HepG2 (cell line): Measurements from ENCODE around the gene RNASE11. TPM values are rescaled to one million over a fixed set of nuclear protein-coding genes. Genes with fewer than 3 reads are reported as not detected.

Experiments used
- ASH2L ChIP-seq: fragments of 300-600, 200-600 bp; sonication (generic); IDR thresholded peaks from 2 replicates; pipeline ENCODE4 v1.7.0; 2017; ENCODE audit warnings: low read depth, mild to moderate bottlenecking, moderate library complexity, mixed read lengths, low read length; ENCODE audit not compliant: insufficient read length
- FOXA1 ChIP-seq, 2 experiments: fragments of 450-650 bp in 1 of 2; sonication (generic) in 1 of 2; formaldehyde crosslinking in 1 of 2; IDR thresholded peaks; 2 replicates each; pipeline versions ENCODE4 v1.4.0 to v1.6.1; 2016 to 2020; ENCODE audit warnings: missing genetic modification reagents in 1 of 2
- HNRNPK ChIP-seq: fragments of 200-400 bp; formaldehyde crosslinking; IDR thresholded peaks from 2 replicates; pipeline ENCODE4 v1.6.1; 2018; ENCODE audit warnings: low read length, low read depth, moderate library complexity, mild to moderate bottlenecking; ENCODE audit not compliant: poor library complexity, severe bottlenecking
- RBM22 ChIP-seq: fragments of 200-400 bp; formaldehyde crosslinking; optimal IDR thresholded peaks from 2 replicates; pipeline ENCODE3; 2017; ENCODE audit warnings: mild to moderate bottlenecking, low read length, moderate library complexity
- THAP11 ChIP-seq: IDR thresholded peaks from 2 replicates; pipeline ENCODE4 v1.6.1; 2016; ENCODE audit warnings: missing biosample characterization, missing genetic modification reagents
- ZMYM3 ChIP-seq: sonication (generic); formaldehyde crosslinking; IDR thresholded peaks from 2 replicates; pipeline ENCODE4 v1.5.1; 2020; ENCODE audit warnings: mild to moderate bottlenecking, missing genetic modification reagents
- ZNF331 ChIP-seq: sonication (generic); formaldehyde crosslinking; IDR thresholded peaks from 2 replicates; pipeline ENCODE4 v1.4.0; 2020; ENCODE audit warnings: missing genetic modification reagents
- ZNF629 ChIP-seq: sonication (generic); formaldehyde crosslinking; conservative IDR thresholded peaks from 2 replicates; pipeline ENCODE4 v1.5.0; 2020; ENCODE audit warnings: missing genetic modification reagents
- ZNF766 ChIP-seq: sonication (generic); formaldehyde crosslinking; IDR thresholded peaks from 2 replicates; pipeline ENCODE4 v1.5.0; 2020; ENCODE audit warnings: missing genetic modification reagents, borderline replicate concordance
- polyA plus RNA-seq, 8 experiments: library from polyadenylated mRNA; depleted of rRNA in 3 of 8; stranded (reverse) in 7 of 8; unstranded in 1 of 8; fragments of >200 nt; fragmentation: Illumina TruSeq in 4 of 8; extraction: Trizol in 4 of 8; gene quantifications; 2 replicates each; pipeline versions ENCODE4 v1.2.1 to v1.2.3, GENCODE V29; 2011 to 2016; ENCODE audit warnings: low read depth in 4 of 8, missing spikeins in 1 of 8, mixed read lengths in 1 of 8; ENCODE audit not compliant: insufficient read depth in 1 of 8
- total RNA-seq, 5 experiments: library from RNA; depleted of rRNA; stranded (reverse); fragments of >200 nt; fragmentation: Illumina TruSeq; extraction: Trizol; gene quantifications; 2 replicates each; pipeline ENCODE4 v1.2.3, GENCODE V29; 2016; ENCODE audit warnings: low read depth in 1 of 5
- TF ChIP-seq, protein P1 (sequence below): sonication (generic); formaldehyde crosslinking; IDR thresholded peaks from 2 replicates; pipeline ENCODE4 v1.9.0; 2021; ENCODE audit warnings: missing genetic modification reagents, borderline replicate concordance
- TF ChIP-seq, protein P2 (sequence below): sonication (generic); formaldehyde crosslinking; IDR thresholded peaks from 2 replicates; pipeline ENCODE4 v1.8.0; 2022; ENCODE audit warnings: mild to moderate bottlenecking, missing genetic modification reagents; ENCODE audit not compliant: insufficient replicate concordance
- TF ChIP-seq, protein P3 (sequence below): IDR thresholded peaks from 2 replicates; pipeline ENCODE4 v1.6.1; 2016; ENCODE audit warnings: low read depth, missing genetic modification reagents, missing compliant biosample characterization
- TF ChIP-seq, protein P4 (sequence below): sonication (generic); formaldehyde crosslinking; conservative IDR thresholded peaks from 2 replicates; pipeline ENCODE4 v1.8.1; 2023; ENCODE audit warnings: missing genetic modification reagents
- TF ChIP-seq, protein P5 (sequence below): IDR thresholded peaks from 2 replicates; pipeline ENCODE4 v1.6.1; 2016

The RNASE11 gene
- total and polyA plus RNA-seq, 2 of the 13 experiments (the other 11 are each of a cell fraction or from before 2014, with no cell fraction given): not detected

DNA sequence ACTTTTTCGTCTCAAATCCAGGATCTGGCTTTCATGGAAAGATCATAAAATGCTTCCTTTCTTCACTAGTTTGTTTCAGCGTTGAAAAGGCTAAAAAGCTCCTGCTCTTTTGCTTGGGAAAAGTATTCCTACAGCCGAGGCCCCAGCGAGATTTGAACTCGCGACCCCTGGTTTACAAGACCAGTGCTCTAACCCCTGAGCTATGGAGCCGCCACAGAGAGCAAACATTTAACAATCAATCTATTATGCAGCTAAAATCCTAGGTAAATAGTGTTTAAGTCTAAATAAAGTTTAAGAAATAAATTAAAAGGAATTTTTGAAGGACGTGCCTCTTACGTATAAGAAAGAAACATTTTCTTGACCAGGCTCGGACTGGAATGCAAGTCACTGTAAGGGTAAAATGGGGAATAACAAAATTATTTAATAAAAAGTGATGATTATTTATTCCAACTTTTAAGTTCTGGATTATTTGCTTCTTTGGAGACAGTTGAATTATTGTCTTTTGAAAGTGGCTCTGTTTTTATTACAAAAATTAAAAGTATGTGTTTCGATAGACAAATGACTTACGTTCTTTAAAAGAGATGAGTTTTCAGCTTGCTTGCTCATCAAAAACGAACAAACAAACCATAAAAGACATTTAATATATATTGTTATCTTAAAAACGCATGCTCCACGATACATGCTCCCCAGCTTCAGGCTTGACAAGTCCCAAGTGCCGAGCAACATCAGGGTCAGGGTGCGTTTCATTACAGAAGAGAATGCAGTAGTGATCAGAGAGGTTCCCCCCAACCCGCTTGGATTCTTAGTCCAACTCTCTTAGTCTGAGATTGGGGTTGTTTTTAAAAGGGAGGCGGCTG, 43.5 kb upstream of the RNASE11 start (continued):
- TF ChIP-seq, protein P1, sequence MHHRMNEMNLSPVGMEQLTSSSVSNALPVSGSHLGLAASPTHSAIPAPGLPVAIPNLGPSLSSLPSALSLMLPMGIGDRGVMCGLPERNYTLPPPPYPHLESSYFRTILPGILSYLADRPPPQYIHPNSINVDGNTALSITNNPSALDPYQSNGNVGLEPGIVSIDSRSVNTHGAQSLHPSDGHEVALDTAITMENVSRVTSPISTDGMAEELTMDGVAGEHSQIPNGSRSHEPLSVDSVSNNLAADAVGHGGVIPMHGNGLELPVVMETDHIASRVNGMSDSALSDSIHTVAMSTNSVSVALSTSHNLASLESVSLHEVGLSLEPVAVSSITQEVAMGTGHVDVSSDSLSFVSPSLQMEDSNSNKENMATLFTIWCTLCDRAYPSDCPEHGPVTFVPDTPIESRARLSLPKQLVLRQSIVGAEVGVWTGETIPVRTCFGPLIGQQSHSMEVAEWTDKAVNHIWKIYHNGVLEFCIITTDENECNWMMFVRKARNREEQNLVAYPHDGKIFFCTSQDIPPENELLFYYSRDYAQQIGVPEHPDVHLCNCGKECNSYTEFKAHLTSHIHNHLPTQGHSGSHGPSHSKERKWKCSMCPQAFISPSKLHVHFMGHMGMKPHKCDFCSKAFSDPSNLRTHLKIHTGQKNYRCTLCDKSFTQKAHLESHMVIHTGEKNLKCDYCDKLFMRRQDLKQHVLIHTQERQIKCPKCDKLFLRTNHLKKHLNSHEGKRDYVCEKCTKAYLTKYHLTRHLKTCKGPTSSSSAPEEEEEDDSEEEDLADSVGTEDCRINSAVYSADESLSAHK (CRISPR knock-in tag): no peak
- TF ChIP-seq THAP11 (CRISPR knock-in tag): 0 out of 2 replicates have a peak, but pooled peaks have one; percentile 28
- TF ChIP-seq, protein P2, sequence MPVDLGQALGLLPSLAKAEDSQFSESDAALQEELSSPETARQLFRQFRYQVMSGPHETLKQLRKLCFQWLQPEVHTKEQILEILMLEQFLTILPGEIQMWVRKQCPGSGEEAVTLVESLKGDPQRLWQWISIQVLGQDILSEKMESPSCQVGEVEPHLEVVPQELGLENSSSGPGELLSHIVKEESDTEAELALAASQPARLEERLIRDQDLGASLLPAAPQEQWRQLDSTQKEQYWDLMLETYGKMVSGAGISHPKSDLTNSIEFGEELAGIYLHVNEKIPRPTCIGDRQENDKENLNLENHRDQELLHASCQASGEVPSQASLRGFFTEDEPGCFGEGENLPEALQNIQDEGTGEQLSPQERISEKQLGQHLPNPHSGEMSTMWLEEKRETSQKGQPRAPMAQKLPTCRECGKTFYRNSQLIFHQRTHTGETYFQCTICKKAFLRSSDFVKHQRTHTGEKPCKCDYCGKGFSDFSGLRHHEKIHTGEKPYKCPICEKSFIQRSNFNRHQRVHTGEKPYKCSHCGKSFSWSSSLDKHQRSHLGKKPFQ (CRISPR knock-in tag): peak; percentile 50
- peak; percentile 57 for TF ChIP-seq ASH2L
- peak; percentile 66; the same call in 1 of the 2 replicates for TF ChIP-seq ZNF331
- TF ChIP-seq, protein P3, sequence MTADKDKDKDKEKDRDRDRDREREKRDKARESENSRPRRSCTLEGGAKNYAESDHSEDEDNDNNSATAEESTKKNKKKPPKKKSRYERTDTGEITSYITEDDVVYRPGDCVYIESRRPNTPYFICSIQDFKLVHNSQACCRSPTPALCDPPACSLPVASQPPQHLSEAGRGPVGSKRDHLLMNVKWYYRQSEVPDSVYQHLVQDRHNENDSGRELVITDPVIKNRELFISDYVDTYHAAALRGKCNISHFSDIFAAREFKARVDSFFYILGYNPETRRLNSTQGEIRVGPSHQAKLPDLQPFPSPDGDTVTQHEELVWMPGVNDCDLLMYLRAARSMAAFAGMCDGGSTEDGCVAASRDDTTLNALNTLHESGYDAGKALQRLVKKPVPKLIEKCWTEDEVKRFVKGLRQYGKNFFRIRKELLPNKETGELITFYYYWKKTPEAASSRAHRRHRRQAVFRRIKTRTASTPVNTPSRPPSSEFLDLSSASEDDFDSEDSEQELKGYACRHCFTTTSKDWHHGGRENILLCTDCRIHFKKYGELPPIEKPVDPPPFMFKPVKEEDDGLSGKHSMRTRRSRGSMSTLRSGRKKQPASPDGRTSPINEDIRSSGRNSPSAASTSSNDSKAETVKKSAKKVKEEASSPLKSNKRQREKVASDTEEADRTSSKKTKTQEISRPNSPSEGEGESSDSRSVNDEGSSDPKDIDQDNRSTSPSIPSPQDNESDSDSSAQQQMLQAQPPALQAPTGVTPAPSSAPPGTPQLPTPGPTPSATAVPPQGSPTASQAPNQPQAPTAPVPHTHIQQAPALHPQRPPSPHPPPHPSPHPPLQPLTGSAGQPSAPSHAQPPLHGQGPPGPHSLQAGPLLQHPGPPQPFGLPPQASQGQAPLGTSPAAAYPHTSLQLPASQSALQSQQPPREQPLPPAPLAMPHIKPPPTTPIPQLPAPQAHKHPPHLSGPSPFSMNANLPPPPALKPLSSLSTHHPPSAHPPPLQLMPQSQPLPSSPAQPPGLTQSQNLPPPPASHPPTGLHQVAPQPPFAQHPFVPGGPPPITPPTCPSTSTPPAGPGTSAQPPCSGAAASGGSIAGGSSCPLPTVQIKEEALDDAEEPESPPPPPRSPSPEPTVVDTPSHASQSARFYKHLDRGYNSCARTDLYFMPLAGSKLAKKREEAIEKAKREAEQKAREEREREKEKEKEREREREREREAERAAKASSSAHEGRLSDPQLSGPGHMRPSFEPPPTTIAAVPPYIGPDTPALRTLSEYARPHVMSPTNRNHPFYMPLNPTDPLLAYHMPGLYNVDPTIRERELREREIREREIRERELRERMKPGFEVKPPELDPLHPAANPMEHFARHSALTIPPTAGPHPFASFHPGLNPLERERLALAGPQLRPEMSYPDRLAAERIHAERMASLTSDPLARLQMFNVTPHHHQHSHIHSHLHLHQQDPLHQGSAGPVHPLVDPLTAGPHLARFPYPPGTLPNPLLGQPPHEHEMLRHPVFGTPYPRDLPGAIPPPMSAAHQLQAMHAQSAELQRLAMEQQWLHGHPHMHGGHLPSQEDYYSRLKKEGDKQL (CRISPR knock-in tag): 0 out of 2 replicates have a peak, but pooled peaks have one; percentile 5
- TF ChIP-seq, protein P4, sequence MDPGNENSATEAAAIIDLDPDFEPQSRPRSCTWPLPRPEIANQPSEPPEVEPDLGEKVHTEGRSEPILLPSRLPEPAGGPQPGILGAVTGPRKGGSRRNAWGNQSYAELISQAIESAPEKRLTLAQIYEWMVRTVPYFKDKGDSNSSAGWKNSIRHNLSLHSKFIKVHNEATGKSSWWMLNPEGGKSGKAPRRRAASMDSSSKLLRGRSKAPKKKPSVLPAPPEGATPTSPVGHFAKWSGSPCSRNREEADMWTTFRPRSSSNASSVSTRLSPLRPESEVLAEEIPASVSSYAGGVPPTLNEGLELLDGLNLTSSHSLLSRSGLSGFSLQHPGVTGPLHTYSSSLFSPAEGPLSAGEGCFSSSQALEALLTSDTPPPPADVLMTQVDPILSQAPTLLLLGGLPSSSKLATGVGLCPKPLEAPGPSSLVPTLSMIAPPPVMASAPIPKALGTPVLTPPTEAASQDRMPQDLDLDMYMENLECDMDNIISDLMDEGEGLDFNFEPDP (CRISPR knock-in tag): 0 out of 2 replicates have a peak, but pooled peaks have one; percentile 24
- 0 out of 2 replicates have a peak, but pooled peaks have one; percentile 25 for TF ChIP-seq ZMYM3
- TF ChIP-seq ZNF766 (CRISPR knock-in tag): no peak
- TF ChIP-seq FOXA1 (IDR thresholded peaks at IDR 0.05): no peak
- TF ChIP-seq FOXA1 (CRISPR knock-in tag; IDR thresholded peaks at IDR 0.05): peak; percentile 37; the same call in 1 of the 2 replicates
- TF ChIP-seq, protein P5, sequence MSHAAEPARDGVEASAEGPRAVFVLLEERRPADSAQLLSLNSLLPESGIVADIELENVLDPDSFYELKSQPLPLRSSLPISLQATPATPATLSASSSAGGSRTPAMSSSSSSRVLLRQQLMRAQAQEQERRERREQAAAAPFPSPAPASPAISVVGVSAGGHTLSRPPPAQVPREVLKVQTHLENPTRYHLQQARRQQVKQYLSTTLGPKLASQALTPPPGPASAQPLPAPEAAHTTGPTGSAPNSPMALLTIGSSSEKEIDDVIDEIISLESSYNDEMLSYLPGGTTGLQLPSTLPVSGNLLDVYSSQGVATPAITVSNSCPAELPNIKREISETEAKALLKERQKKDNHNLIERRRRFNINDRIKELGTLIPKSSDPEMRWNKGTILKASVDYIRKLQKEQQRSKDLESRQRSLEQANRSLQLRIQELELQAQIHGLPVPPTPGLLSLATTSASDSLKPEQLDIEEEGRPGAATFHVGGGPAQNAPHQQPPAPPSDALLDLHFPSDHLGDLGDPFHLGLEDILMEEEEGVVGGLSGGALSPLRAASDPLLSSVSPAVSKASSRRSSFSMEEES (CRISPR knock-in tag): peak; percentile 32; the same call in 1 of the 2 replicates
- peak; percentile 59 for TF ChIP-seq RBM22
- TF ChIP-seq ZNF629 (CRISPR knock-in tag): peak; percentile 54; the same call in 1 of the 2 replicates
- no peak for TF ChIP-seq HNRNPK
